Upper lobe of left lung (tissue), 4 donors: ENCODE results near the gene MTSS2.

Source experiments
- EP300 ChIP-seq, 4 donors: sonication (generic); formaldehyde crosslinking; IDR thresholded peaks; one replicate each; pipeline ENCODE4 v1.5.1; 2017; ENCODE audit warnings: antibody characterized with exemption in 4 of 4, control low read depth in 2 of 4
- POLR2A ChIP-seq, 4 donors: fragments of 450-650 bp; IDR thresholded peaks; one replicate each; pipeline ENCODE4 v1.5.1; 2016 to 2017; ENCODE audit warnings: antibody characterized with exemption in 4 of 4, mild to moderate bottlenecking in 2 of 4
- POLR2AphosphoS5 ChIP-seq, 2 donors: sonication (generic); formaldehyde crosslinking; IDR thresholded peaks; one replicate each; pipeline ENCODE4 v1.5.1; 2017; ENCODE audit warnings: antibody characterized with exemption in 2 of 2
- TF ChIP-seq, protein P1 (sequence below), 6 experiments: fragments of 450-650 bp in 4 of 6; fragments of 200-600 bp in 2 of 6; sonication (generic) in 2 of 6; IDR thresholded peaks; one replicate each; pipeline ENCODE4 v1.5.1; 2016 to 2019; ENCODE audit warnings: antibody characterized with exemption in 6 of 6

DNA sequence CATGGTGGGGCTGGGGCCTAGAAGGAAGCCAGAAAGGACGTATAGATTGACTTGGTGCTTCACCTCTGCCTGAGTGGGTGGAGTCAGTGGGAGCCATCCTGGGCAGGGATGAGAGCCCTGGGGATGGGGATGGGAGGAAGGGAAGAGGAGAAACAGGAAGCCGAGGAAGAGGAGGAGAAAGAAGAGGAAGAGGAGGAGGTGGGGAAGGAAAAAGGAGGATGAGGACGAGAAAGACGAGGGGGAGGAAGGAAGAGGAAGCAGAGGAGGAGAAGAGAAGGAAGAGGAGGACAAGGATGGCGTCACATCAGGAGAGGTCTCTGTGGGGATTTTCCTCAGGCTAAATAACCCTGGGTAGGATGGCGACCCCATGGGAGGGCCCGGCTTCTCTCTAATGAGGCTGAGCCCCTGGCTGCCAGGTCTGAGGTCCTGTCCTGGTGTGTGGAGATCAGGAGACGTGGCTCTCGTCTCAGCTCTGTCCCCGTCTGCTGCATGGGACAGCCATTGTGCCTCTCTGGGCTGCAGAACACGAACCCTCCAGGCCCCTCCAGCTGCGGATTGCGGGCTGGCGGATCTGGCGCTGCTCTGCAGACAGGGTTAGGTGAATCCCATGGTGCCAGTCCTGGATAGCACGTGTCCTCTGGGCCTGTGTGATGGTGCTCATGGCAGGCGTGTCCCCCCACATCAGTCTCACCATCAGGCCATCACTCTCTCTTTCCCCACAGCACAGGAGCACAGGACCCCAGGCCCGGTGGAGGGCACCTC, 35.5 kb upstream of the MTSS2 start:
- TF ChIP-seq, protein P1, sequence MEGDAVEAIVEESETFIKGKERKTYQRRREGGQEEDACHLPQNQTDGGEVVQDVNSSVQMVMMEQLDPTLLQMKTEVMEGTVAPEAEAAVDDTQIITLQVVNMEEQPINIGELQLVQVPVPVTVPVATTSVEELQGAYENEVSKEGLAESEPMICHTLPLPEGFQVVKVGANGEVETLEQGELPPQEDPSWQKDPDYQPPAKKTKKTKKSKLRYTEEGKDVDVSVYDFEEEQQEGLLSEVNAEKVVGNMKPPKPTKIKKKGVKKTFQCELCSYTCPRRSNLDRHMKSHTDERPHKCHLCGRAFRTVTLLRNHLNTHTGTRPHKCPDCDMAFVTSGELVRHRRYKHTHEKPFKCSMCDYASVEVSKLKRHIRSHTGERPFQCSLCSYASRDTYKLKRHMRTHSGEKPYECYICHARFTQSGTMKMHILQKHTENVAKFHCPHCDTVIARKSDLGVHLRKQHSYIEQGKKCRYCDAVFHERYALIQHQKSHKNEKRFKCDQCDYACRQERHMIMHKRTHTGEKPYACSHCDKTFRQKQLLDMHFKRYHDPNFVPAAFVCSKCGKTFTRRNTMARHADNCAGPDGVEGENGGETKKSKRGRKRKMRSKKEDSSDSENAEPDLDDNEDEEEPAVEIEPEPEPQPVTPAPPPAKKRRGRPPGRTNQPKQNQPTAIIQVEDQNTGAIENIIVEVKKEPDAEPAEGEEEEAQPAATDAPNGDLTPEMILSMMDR (IDR thresholded peaks at IDR 0.05): no peak
- TF ChIP-seq POLR2A (IDR thresholded peaks at IDR 0.05) (no peak), EP300 (IDR thresholded peaks at IDR 0.05) (no peak), POLR2AphosphoS5 (IDR thresholded peaks at IDR 0.05) (no peak)
